HAP-1 (cell line): Measurements from ENCODE around the gene TNRC6B.

Experiments used
- DNase-seq, 2 experiments: peaks; one replicate each; pipeline ENCODE4 v3.0.0-alpha.2; 2016 to 2020; ENCODE audit warnings: low spot score in 2 of 2
- H3K27me3 ChIP-seq: fragments of 250-450 bp; sonication (Bioruptor Pico); 2 replicates; pipeline ENCODE4 v1.5.1; 2020; ENCODE audit warnings: low read depth, mild to moderate bottlenecking, moderate library complexity
- H3K36me3 ChIP-seq: fragments of 250-450 bp; sonication (Bioruptor Pico); replicated peaks from 2 replicates; pipeline ENCODE4 v1.5.1; 2020; ENCODE audit warnings: mild to moderate bottlenecking
- H3K4me1 ChIP-seq: fragments of 250-450 bp; sonication (Bioruptor Pico); 2 replicates; pipeline ENCODE4 v1.5.1; 2020; ENCODE audit warnings: mild to moderate bottlenecking
- H3K4me3 ChIP-seq: fragments of 250-450 bp; sonication (Bioruptor Pico); 2 replicates; pipeline ENCODE4 v1.5.1; 2020; ENCODE audit warnings: mild to moderate bottlenecking, moderate library complexity
- H3K9me3 ChIP-seq: fragments of 250-450 bp; sonication (Bioruptor Pico); 2 replicates; pipeline ENCODE4 v1.5.1; 2020; ENCODE audit warnings: mild to moderate bottlenecking, moderate library complexity
- in situ Hi-C: fragments of 300-500 bp; cut with MboI; formaldehyde crosslinking; loops from 3 replicates; pipeline ENCODE4 v1.14.3; 2020; ENCODE audit warnings: low sequenced_read_pairs, inconsistent platforms, mixed read lengths

Gene TNRC6B

GRCh38 chr22:40243891-40244290 is 66.2 kb downstream of the TNRC6B start:
- Histone ChIP-seq H3K36me3 (peaks cover 5% of the 10 kb centered on the region; the same call in 1 of the 2 replicates), H3K4me3 (no peak overlapping the region), H3K9me3 (no peaks in the 10 kb centered on the region), H3K27me3 (no peaks in the 10 kb centered on the region), H3K4me1 (peaks cover 7% of the 10 kb centered on the region)
- in situ Hi-C loops = no loop called here
- DNase-seq = no peak

- in situ Hi-C loops = no loop called here
- Histone ChIP-seq H3K4me3 (no peak overlapping the region), H3K9me3 (no peaks in the 10 kb centered on the region), H3K27me3 (no peaks in the 10 kb centered on the region), H3K4me1 (peaks cover 7% of the 10 kb centered on the region), H3K36me3 (peaks cover 8% of the 10 kb centered on the region)
- no peak for DNase-seq
These were observed 66.9 kb downstream of the TNRC6B start for GRCh38 chr22:40244586-40244985.

GRCh38 chr22:40247976-40248375 is 70.3 kb downstream of the TNRC6B start:
- no peaks in the 10 kb centered on the region for H3K4me1 ChIP-seq
- no peaks in the 10 kb centered on the region for H3K27me3 ChIP-seq
- no peak overlapping the region for H3K4me3 ChIP-seq
- in situ Hi-C loops = no loop called here
- no peaks in the 10 kb centered on the region for H3K9me3 ChIP-seq
- peaks cover 8% of the 10 kb centered on the region for H3K36me3 ChIP-seq
- no peak for DNase-seq

GRCh38 chr22:40249286-40249685 is 71.6 kb downstream of the TNRC6B start:
- Histone ChIP-seq H3K36me3 (peaks cover 8% of the 10 kb centered on the region), H3K27me3 (no peaks in the 10 kb centered on the region), H3K9me3 (no peaks in the 10 kb centered on the region), H3K4me1 (no peaks in the 10 kb centered on the region), H3K4me3 (no peak overlapping the region)
- DNase-seq = no peak
- in situ Hi-C loops = no loop called here

GRCh38 chr22:40250608-40251007 is 72.9 kb downstream of the TNRC6B start:
- Histone ChIP-seq H3K4me3 (no peak overlapping the region), H3K27me3 (no peaks in the 10 kb centered on the region), H3K4me1 (no peaks in the 10 kb centered on the region), H3K36me3 (peaks cover 8% of the 10 kb centered on the region), H3K9me3 (no peaks in the 10 kb centered on the region)
- no peak for DNase-seq
- in situ Hi-C loops = no loop called here

- in situ Hi-C loops = no loop called here
- Histone ChIP-seq H3K4me1 (no peaks in the 10 kb centered on the region), H3K36me3 (peaks cover 8% of the 10 kb centered on the region), H3K27me3 (no peaks in the 10 kb centered on the region), H3K4me3 (no peak overlapping the region), H3K9me3 (no peaks in the 10 kb centered on the region)
- DNase-seq = no peak
These were observed 73.4 kb downstream of the TNRC6B start for GRCh38 chr22:40251106-40251505.

GRCh38 chr22:40252146-40252545 is 74.4 kb downstream of the TNRC6B start:
- no peak overlapping the region for H3K4me3 ChIP-seq
- in situ Hi-C loops = no loop called here
- H3K4me1 ChIP-seq = no peaks in the 10 kb centered on the region
- no peak for DNase-seq
- H3K36me3 ChIP-seq = peaks cover 7% of the 10 kb centered on the region
- H3K27me3 ChIP-seq = no peaks in the 10 kb centered on the region
- H3K9me3 ChIP-seq = no peaks in the 10 kb centered on the region

GRCh38 chr22:40256516-40256915 is 78.8 kb downstream of the TNRC6B start:
- H3K9me3 ChIP-seq = no peaks in the 10 kb centered on the region
- in situ Hi-C loops = no loop called here
- no peaks in the 10 kb centered on the region for H3K27me3 ChIP-seq
- no peaks in the 10 kb centered on the region for H3K4me1 ChIP-seq
- peaks cover 2% of the 10 kb centered on the region; the same call in 1 of the 2 replicates for H3K36me3 ChIP-seq
- no peak for DNase-seq
- H3K4me3 ChIP-seq = no peak overlapping the region

- Histone ChIP-seq H3K27me3 (no peaks in the 10 kb centered on the region), H3K9me3 (no peaks in the 10 kb centered on the region), H3K4me1 (no peaks in the 10 kb centered on the region), H3K4me3 (no peak overlapping the region), H3K36me3 (peaks cover 10% of the 10 kb centered on the region; the same call in 1 of the 2 replicates)
- no peak for DNase-seq
- in situ Hi-C loops = no loop called here
These were observed 80.3 kb downstream of the TNRC6B start for GRCh38 chr22:40258017-40258416.

- H3K36me3 ChIP-seq = peaks cover 10% of the 10 kb centered on the region
- H3K4me1 ChIP-seq = no peaks in the 10 kb centered on the region
- no peaks in the 10 kb centered on the region for H3K9me3 ChIP-seq
- H3K27me3 ChIP-seq = no peaks in the 10 kb centered on the region
- H3K4me3 ChIP-seq = no peak overlapping the region
- DNase-seq = no peak
- in situ Hi-C loops = no loop called here
These were observed 80.8 kb downstream of the TNRC6B start for GRCh38 chr22:40258501-40258915.

- no peak overlapping the region for H3K4me3 ChIP-seq
- no peaks in the 10 kb centered on the region for H3K27me3 ChIP-seq
- no peak for DNase-seq
- no peaks in the 10 kb centered on the region for H3K4me1 ChIP-seq
- no peaks in the 10 kb centered on the region for H3K9me3 ChIP-seq
- in situ Hi-C loops = no loop called here
- H3K36me3 ChIP-seq = peaks cover 29% of the 10 kb centered on the region
These were observed 84.1 kb downstream of the TNRC6B start for GRCh38 chr22:40261783-40262182.

- no peak overlapping the region for H3K4me3 ChIP-seq
- in situ Hi-C loops = no loop called here
- H3K27me3 ChIP-seq = no peaks in the 10 kb centered on the region
- H3K4me1 ChIP-seq = no peaks in the 10 kb centered on the region
- DNase-seq = no peak
- H3K9me3 ChIP-seq = no peaks in the 10 kb centered on the region
- peaks cover 29% of the 10 kb centered on the region for H3K36me3 ChIP-seq
These were observed 85.5 kb downstream of the TNRC6B start for GRCh38 chr22:40263191-40263590.

GRCh38 chr22:40265783-40266182 is 88.1 kb downstream of the TNRC6B start:
- no peak overlapping the region for H3K4me3 ChIP-seq
- peaks cover 31% of the 10 kb centered on the region for H3K36me3 ChIP-seq
- no peaks in the 10 kb centered on the region for H3K9me3 ChIP-seq
- DNase-seq = no peak
- in situ Hi-C loops = no loop called here
- no peaks in the 10 kb centered on the region for H3K27me3 ChIP-seq
- no peaks in the 10 kb centered on the region for H3K4me1 ChIP-seq

GRCh38 chr22:40270031-40270430 is 92.3 kb downstream of the TNRC6B start:
- peaks cover 20% of the 10 kb centered on the region for H3K36me3 ChIP-seq
- no peak overlapping the region for H3K4me3 ChIP-seq
- H3K4me1 ChIP-seq = no peaks in the 10 kb centered on the region
- in situ Hi-C loops = no loop called here
- H3K27me3 ChIP-seq = no peaks in the 10 kb centered on the region
- no peaks in the 10 kb centered on the region for H3K9me3 ChIP-seq
- no peak for DNase-seq

- Histone ChIP-seq H3K36me3 (peaks cover 11% of the 10 kb centered on the region), H3K4me1 (no peaks in the 10 kb centered on the region), H3K27me3 (no peaks in the 10 kb centered on the region), H3K9me3 (no peaks in the 10 kb centered on the region), H3K4me3 (no peak overlapping the region)
- in situ Hi-C loops = no loop called here
- DNase-seq = no peak
These were observed 93.1 kb downstream of the TNRC6B start for GRCh38 chr22:40270748-40271373.
